HG02973 (cell line): ENCODE data around the gene DCLK3.

Experiments
- ATAC-seq: cut with Tn5 transposase; IDR thresholded peaks from one replicate; pipeline ENCODE4 v1.9.1; 2021; ENCODE audit warnings: moderate library complexity; ENCODE audit not compliant: unreplicated experiment

DCLK3 gene

DNA sequence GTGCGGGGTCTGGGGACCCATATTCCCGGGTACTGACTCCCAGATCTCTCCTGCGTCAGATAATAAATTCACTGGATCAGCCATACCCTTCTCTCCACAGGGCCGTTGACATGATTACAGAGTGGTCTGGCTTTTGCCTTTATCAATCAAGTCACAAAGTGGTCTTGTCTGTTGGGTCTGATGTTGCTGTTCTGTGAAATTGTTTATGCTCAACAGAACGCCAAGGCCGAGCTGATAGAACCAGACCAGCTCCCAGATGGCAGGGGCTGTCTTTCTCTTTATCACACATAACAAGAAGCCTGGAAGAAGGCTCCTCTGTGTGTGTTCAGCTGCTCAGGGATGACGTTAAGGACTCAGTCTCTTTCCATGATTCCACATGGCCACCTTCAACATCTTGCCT lies 751 bp upstream of the DCLK3 start:
- no peak for ATAC-seq

DNA sequence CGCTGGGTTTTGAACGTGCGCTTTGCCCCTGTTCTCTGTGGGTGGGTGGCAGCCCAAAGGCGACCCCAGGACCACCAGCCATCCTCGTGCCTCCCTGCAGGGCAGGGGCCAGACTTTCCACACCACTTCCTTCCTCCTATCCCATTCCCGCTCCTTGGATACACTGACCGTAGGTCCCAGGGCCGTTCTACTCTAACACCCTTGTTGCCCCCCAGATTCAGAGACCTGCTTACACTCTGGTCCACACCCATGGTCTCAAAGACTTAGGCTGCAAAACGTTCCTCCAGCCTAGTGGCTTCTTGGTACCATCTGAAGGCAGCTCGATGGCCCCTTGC lies 318 bp upstream of the DCLK3 start:
- ATAC-seq, result no peak

DNA sequence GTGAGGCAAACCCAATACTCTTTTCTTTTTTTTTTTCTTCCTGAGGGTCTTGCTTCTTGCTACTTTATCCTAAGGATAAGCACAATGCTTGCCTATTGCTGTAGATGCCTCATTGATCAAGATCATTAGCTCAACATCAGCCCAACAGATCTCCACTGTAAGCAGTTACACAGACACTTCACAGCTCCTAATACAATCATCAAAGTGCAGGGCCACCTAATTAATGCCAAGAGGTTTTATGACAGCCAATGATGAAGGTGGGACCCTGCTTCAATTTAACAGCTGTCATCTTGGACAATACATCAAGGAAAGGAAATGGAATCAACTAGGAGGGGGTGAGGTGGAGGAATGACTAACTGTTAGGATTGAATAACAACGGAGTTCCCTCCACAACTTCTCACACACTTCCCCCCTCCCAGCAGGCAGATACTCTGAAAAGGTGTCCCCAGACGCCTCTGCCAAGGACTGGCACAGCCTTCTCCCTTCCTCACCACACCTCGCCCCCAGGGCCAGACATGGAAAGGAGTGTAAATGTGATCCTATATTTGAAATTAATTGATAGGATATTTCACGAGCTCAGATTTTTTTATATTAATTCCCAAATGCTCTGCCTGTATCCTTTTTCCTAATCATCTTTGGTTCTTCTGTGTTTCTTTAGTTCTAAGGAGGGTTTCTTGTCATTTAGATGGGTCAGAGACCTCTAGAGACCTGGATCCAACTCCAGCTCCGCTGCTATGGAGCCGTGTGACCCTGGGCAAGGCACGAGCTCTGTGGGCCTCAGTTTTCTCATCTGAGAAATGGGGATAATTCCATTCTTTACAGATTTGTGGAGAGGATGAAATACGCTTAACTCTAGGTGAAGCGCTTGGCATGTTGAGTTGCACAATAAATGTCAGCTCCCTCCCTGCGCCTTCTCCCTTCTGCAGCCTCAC lies 1.2 kb downstream of the DCLK3 start:
- ATAC-seq, result no peak

DNA sequence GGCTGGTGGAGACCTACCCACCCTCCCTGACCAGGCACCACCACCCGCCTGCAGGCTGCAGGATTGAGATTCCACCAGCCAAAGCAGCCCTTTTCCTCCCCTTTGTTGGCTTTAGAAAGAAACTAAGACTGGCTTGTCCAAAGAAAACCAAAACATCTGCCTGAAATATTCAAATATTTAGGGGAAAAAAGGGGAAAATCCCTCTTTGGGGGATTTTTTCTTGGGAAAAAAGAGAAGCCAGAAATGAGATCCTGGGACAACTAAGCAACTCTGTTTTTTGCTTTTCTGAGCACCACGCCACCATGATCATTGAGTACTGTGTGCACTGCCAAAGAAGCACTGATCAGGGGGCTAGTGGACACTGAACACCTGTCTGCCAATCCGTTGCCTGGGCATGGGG lies 2.6 kb downstream of the DCLK3 start:
- ATAC-seq, result no peak

DNA sequence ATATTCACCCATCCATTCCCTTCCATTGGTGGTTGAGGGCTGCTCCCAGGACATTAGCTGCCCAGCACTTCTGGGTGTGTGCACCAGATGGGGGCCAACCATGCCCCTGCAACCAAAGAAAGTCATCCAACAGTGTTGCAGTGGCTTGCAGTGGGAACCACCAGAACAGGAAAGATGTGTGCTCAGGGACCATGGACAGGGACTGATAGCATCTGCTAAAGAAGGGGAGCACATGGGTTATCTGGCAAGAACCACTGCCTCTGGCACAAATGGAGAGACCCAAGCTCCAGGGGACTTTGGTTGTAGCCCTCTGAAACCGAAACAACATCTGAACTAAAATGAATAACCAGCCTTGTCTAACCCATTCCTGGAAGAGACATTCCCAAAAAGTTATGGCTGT lies 8.1 kb downstream of the DCLK3 start:
- no peak for ATAC-seq

DNA sequence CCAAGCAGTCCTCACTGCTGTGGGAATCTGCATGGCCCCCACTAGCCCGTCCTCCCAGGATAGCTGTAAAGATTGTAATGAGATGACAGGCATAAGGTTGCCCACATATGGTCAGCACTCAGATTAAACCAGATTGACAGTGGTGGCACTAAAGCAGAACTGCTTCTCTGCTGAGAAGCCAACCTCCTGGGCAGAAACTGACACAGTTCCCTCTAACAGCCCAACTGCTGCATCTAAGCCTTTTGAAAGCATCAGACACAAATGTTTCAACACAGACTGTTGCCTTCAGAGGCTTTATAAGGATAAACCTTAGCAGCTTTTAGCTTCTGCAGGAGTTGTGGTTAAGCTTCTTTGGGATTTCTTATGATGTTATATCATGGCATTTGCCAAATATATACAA lies 13.0 kb downstream of the DCLK3 start:
- ATAC-seq, result no peak

DNA sequence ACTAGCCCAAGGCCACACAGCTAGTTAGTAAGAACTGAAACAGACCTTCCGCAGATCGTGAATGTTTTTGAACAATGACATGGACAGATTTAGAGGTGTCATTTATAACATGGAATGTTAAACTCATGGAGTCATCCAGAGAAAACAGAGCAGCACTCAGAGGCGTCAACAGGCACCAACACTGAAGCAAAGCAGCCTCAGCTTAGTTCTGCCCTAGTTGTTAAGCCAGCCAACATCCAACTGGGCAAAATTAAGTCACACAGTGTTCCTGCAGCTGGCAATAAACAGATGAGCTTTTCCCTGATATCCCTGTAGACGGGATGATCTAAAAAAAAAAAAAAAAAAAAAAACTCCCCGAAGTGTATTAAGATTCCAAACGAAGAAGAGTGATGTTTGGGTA lies 13.6 kb downstream of the DCLK3 start:
- ATAC-seq, result no peak

DNA sequence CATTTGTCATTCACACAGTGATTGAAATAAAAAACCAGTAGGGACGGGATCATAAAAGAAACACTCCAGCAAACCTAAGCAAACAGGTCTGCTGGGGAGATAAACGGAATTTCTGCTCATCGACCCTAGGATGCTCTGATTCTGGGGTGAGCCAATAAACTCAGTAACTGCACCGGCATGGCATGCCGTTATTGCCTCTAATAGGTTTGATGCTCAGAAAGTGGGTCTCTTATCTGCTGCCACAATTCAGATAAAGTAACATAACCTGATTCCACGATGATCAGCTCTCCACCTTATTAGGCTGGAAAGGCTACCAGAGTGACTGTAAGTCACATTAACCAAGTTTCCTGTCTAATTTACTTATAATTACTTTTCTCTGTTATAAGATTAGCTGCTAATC lies 19.6 kb downstream of the DCLK3 start:
- ATAC-seq, result no peak

DNA sequence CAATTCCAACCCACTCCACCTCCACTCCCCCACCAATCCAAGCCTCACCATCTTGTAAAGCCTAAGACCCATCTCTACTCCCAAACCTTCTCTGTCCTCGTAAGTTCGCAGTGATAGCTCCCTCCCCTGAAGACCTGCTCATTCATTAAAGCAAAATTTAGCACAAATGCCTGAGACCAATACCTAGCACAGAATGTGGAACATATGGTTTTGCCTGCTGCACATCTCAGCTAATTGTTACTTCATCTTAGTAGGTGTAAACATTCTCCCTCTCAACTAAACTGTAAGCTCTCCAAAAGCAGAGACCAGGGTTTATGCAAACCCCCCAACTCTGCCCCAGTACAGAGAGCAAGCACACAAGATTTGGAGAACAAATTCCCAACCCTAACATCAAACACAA lies 20.5 kb downstream of the DCLK3 start:
- no peak for ATAC-seq

DNA sequence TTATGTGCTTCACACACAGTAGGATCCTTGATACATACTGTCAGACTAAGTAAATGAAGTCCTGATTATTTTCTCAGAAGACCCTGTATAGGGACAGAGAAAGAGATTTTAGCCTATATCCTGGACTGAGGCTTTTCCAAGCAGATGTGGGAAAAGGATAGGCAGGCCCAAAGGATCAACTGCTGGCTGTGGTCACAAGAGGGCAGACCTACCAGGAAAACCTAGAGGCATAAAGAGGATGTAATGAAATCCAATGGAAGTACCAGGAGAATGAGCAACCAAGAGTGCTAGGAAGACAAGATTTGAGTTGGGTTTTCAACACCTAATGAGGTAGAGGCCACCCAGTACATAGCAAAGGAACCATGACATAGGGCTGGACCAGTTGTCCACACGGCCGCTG lies 23.1 kb downstream of the DCLK3 start:
- ATAC-seq, result no peak

DNA sequence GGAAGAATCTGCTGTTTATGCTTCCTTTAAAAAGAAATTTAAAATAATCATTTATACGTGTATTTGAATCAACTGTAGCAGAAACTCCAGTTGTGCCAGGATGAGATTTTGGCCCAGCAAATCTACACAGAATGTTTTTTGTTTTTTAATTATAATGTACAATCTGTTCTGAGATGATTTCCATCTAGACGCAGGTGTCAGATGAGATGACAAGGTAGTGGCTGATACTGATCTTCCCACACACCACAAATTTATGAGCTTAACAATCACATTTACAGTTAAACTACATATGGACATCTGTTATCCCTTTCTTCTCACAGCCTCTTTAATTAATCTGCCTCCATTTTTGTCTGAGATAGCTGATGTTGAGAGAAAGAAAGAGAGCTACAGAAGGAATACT lies 23.6 kb downstream of the DCLK3 start:
- no peak for ATAC-seq

DNA sequence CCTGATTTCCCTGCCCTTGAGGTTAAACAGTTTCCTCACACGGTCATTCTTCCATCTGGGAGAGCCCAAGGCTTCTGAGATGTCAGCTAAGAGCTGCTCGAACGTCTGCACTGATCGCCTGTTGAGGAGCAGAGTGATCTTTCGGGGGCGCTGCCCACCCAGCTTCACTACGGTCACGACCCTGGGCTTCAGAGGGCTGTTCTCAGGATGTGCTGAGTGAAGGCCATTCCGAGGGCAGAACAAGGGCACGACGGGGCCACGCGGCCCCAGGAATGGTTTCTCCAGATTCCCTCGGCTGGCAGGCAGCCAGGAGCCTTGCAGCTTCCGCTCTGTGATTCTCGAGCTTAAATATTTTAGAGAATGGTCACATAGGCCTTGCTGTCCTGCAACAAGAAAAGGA lies 25.7 kb downstream of the DCLK3 start:
- no peak for ATAC-seq

DNA sequence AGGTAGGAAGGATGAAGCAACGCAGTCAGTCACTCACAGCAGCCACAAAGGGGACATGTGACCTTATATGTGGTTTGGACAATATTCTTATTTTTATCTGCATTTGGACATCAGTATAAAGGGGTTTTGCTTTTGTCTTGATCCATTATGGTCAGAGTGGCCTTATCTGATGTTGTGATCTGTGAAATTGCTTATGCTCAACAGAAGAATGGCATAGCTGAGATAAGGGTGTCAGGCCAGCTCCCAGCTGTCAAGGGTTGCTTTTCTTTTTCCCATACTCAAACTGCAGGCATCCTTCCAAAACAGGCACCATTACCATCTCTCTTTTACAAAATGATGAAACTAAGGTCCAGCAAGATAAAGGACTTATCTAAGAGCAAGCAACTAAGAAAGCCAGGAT lies 28.1 kb downstream of the DCLK3 start:
- no peak for ATAC-seq

DNA sequence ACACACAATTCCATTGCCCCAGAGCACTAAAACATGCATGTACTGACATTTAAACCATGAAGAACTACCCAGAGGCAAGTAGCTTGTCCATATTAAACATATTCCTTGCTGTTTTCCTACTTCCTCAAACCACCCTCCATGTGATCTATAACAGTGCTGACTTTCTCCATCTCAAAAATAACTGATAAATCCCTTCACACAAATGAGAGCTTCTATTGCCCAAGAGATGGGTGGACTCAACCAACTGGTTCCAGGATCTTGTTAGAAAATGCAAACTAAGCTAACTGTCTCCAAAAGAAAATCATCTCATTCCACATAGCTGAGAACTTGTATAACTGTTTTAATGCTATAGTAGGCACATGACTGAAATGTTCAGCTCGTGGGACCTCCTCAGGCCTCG lies 29.6 kb downstream of the DCLK3 start:
- no peak for ATAC-seq

DNA sequence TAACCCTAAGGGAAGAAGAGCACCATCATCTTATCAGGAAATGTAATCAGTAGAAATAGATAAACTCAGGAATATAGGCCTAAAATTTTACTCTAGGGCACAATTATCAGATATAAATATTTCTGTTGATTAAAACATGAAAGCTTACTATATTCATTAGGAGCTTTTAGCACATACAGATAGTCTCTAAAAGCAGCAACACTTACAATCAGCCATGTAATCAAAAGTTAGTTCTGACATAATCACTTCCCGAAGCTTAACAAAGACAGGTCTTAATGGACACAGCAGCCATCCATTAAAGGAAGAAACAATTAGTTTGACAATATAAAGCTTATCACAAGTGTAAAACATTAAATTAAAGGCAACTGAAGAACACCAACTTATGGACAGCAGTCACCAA lies 30.6 kb downstream of the DCLK3 start:
- ATAC-seq, result no peak

DNA sequence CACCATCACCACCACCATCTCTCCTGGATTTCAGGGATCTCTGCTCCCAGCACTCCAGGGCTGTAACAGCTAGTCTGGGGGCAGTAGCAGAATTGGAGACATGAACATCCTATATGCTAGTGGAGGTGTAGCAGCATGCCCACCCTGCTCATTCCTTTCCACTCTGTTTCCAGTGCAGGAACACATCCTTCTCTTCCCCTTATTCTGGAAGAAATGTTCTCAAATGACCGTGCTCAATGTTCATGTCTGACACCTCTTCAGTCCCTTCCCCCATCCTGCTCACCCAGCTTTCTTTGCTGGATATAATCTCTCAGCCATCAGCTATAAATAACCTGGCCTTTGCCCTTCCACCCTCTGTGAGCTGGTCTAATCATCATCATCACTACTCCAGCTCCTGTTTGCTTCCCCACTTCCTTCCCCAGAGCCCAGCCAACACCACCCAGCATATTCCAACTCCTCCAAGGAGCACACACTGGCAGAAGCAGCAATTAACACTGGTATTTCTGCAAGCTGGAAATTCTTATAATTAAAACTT lies 31.1 kb downstream of the DCLK3 start:
- no peak for ATAC-seq

DNA sequence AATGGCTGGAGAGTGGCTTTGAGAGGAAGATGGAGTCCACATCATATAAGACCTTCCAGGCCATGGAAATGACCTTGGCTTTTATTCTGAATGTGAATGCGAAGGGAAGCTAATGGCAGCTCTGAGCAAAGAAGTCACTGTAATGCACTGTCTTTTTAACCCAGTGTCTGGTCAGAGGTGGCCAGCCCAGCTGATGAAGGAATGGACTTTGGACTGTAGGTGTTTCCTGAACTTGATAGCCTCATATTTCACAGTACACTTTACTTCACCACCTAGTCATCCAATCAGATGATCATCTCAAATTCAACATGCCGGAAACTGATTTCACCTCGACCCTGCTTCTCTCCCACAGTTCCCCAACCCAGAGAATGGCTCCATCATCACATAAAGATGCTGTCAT lies 33.4 kb downstream of the DCLK3 start:
- no peak for ATAC-seq

DNA sequence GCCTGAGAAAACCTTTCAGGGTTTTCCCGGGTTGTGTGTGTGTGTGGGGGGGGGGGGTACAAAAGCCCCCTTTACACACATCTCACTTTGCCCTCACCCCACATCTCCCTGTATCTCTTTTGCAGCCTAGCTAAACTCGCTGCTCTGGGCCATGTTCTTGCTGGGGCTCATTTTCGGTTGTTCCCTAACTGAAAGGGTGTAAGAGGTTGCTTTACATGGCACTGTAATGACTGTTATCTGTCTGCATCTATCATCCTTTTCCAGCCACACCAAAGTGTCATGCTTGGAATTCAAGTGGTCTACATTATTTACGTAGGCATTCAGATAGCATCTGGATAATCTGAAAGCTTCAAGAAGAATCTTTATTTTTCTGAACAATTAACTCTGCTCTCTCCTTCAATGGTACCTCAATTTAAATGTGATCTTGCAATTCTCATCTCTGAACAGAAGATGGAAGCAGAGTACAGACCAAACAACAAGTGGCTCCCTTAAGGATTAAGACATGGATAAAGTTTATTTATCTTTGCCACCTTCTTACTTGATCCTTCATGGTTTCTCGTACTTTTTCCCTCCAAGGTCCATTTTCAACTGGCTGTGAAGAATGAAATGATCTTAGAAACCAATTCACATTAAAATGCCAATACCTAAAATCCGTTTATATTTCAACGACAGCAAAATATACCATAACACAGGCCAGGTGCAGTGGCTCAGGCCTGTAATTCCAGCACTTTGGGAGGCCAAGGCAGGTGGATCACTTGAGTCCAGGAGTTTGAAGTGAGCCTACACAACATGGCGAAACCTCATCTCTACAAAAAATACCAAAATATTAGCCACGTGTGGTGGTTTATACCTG lies 34.9 kb downstream of the DCLK3 start:
- ATAC-seq, result no peak

DNA sequence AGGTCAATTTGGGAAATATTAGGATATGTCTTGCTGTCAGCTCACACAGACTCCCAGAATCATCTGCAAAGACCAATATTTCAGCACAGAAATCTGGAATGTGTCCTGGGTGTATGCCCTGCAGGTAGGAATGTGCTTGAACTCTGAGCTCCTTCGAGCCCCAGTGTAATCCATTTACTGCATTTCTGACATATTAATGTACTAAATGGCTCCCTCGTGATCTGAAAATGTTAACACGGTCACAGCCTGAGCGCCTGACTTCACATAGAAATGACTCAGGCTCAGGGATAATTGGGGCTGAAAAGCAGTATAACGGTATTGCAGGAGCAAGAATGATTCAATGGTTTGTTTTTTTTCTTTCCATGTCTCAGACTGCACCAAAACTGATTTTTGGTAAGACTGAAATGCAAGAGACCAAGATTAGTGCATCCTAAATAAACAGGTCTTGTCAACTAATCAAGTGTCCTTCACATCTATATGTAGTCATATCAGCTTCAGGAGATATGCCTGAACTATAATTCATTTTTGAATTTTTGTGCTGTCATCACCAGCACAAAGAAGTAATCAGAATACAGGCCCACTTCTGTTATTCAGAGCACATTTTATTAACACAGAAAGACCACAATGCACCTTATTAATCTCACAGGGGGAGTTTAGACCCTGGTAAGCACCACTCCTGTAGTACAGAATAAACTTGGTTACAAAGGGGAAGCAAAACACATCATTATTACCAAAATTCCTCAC lies 49.8 kb downstream of the DCLK3 start:
- no peak for ATAC-seq

DNA sequence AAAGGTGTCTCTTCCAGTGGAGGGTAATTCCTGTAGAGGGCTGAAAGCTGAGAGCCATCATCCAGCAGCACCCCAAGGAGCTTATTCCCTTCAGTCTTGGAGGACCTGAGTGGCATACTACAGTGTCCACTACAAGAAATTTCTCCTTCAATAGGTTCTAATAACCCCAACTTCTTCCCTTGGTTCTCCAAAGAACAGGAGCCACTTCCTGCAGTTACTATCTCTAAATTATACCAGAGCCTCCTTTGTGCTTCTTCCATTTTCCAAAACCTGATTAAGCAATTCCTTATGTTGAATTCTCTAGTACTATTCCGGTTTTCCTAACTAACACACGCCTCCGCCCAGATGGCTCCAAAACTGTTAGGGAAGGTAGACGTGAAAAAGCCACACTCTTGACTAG lies 50.4 kb downstream of the DCLK3 start:
- no peak for ATAC-seq

DNA sequence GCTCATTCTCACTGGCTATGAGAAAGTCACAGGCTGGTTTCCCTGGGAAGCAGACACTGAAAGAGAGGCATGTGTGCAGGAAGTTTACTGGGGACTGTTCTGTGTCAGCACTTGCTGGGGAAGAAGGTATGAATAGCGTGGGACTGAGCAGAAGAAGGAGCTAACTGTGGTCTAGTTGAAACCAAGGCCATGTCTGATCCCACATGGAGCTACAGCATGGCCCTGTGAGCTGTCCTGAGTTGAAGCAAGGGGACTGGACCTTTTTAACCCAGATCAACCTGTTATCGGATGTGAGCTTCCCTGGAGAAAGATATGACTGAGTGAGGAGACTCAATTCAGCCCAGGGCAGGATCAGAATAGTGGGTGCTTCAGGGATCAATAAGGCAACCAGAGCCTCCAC lies 53.7 kb downstream of the DCLK3 start:
- no peak for ATAC-seq
